ENCODE results near the gene ACOT4. TPM values are rescaled to one million over a fixed set of nuclear protein-coding genes. Genes with fewer than 3 reads are reported as not detected.

The ACOT4 gene
- total RNA-seq, 2 donors from 2014 or later: 0.52 to 0.63 TPM

DNA sequence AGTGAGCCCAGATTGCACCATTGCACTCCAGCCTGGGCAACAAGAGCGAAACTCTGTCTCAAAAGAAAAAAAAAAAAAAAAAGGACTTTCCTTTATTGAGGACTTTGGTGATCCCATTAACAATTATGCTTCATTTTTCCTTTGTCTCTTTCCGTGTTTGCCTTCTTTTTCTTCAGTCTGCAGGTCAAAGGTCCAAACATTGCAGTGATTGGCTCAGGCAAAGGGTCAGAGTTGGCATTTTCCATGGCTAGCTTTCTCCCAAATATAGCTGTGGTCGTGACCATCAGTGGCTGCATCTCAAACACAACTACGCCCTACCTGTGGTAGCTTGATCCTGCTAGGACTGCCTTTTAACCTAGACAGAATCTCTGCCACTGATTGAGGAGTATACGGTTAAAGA lies 46.2 kb downstream of the ACOT4 start:
- TF ChIP-seq, protein P1, sequence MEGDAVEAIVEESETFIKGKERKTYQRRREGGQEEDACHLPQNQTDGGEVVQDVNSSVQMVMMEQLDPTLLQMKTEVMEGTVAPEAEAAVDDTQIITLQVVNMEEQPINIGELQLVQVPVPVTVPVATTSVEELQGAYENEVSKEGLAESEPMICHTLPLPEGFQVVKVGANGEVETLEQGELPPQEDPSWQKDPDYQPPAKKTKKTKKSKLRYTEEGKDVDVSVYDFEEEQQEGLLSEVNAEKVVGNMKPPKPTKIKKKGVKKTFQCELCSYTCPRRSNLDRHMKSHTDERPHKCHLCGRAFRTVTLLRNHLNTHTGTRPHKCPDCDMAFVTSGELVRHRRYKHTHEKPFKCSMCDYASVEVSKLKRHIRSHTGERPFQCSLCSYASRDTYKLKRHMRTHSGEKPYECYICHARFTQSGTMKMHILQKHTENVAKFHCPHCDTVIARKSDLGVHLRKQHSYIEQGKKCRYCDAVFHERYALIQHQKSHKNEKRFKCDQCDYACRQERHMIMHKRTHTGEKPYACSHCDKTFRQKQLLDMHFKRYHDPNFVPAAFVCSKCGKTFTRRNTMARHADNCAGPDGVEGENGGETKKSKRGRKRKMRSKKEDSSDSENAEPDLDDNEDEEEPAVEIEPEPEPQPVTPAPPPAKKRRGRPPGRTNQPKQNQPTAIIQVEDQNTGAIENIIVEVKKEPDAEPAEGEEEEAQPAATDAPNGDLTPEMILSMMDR (IDR thresholded peaks at IDR 0.05): no peak

DNA sequence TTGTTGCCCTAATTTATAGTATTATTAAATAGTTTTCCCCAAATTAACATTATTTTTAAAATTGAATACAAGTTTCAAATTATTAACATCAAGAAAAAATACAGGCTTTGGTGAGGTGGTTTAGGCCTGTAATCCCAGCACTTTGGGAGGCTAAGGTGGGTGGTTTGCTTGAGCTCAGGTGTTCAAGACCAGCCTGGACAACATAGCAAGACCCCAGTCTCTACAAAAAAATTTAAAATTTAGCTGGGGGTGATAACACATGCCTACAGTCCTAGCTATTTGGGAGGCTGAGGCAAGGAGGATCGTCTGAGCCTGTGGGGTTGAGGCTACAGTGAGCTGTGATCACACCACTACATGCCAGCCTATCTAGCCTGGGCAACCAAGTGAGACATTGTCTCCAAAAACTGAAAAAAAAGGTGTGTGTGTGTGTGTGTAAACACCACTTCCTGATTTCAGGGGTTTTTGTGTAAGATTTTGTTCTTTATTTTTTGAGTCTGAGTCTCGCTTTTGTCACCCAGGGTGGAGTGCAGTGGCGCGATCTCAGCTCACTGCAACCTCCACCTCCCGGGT lies 49.2 kb downstream of the ACOT4 start:
- TF ChIP-seq, protein P1 (IDR thresholded peaks at IDR 0.05): no peak
- Histone ChIP-seq H3K36me3 (no peaks in the 10 kb centered on the region), H3K27me3 (no peaks in the 10 kb centered on the region), H3K27ac (no peak overlapping the region), H3K4me3 (no peak overlapping the region), H3K4me1 (peaks cover 0 to 7% of the 10 kb centered on the region in 2 donors), H3K9me3 (no peaks in the 10 kb centered on the region)
- DNase-seq (ENCODE audit: low spot score): no peak

More for the DNA sequence above, 46.2 kb downstream of the ACOT4 start:
- Histone ChIP-seq H3K27me3 (no peaks in the 10 kb centered on the region), H3K4me3 (no peak overlapping the region), H3K4me1 (peaks cover 0 to 12% of the 10 kb centered on the region in 2 donors), H3K36me3 (no peaks in the 10 kb centered on the region), H3K9me3 (no peaks in the 10 kb centered on the region), H3K27ac (no peak overlapping the region)
- no peak for DNase-seq (ENCODE audit: low spot score)

DNA sequence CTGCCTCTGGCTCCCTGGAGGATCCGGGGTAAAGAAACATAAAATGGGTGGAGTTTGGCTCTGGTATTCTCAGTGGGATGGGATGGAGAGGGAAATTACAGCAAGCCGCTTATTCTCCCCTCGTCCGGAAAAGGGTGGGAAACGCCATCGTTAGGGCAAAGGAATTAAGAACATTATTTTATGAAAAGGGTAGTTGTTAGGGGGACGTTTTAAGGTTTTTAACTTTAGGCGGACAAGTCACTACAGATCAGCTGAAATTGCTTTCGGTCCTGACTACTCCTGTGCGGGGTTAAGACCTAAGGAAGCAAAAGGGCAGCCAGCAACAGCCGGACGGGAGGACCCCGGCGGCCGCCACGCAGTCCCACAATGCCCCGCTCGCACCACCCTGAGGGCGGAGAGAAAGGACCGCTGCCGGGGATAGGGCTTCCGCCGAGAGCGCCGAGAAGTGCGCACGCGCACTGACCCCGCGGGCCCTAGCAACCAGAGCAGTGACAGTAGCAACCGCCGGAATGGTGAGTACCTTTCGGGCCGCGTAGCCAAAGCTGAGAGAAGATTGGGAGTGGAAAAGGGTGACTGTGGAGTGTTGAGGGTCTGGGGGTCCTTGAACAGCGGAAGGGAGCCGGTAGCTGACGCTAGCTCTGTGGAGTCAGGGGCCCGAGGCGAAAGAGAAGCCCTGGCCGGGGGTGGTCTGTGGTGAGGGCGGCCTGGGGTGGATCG lies 53.0 kb downstream of the ACOT4 start, which contains the start of gene DNAL1:
Gene DNAL1, plus strand, starts transcription at position 456 of the 717 bp plus-strand sequence. Its CDS starts 54 bp downstream, at position 510.
- TF ChIP-seq, protein P1 (IDR thresholded peaks at IDR 0.05): no peak
- Histone ChIP-seq H3K27ac (peak within 1 kb of the TSS; percentile 82 to 88), H3K27me3 (no peaks in the 10 kb centered on the region), H3K36me3 (no peaks in the 10 kb centered on the region), H3K9me3 (no peaks in the 10 kb centered on the region), H3K4me1 (peaks cover 0 to 7% of the 10 kb centered on the region in 2 donors), H3K4me3 (peak within 1 kb of the TSS; percentile 65 to 73)
- peak; percentile 92 for DNase-seq (ENCODE audit: low spot score)

DNA sequence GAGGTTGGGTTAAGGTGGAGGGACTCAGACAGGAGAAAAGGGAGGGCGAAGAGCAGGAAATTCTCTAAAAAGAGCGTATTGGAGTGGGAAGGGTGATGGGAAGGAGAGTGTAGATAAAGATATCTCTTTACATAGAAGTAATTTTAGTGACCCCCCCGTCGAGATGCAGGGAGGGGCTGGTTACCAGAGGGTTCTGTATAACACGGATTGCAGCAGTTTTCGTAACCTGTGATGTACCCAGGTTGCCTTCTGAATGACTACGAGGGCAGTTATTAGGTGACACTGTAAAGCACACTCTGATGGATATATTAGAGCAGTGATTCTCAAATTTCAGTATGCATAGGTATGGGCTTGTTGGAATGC lies 53.6 kb downstream of the ACOT4 start:
- Histone ChIP-seq H3K36me3 (no peaks in the 10 kb centered on the region), H3K27me3 (no peaks in the 10 kb centered on the region), H3K9me3 (no peaks in the 10 kb centered on the region), H3K4me1 (peaks cover 0 to 7% of the 10 kb centered on the region in 2 donors), H3K27ac (peak overlapping the region; percentile 82 to 88), H3K4me3 (peak overlapping the region; percentile 65 to 73)
- DNase-seq (ENCODE audit: low spot score): no peak
- TF ChIP-seq, protein P1 (IDR thresholded peaks at IDR 0.05): no peak

Other genes with a start within 250 kb of the ACOT4 start
- gene NUMB, start 133.3 kb upstream of the ACOT4 start, total RNA-seq: 10 to 100 TPM; 24.6 to 31.9 TPM
- gene RIOX1, start 100.9 kb upstream of the ACOT4 start, total RNA-seq: 10 to 100 TPM; 14.0 to 15.6 TPM
- 10 to 100 TPM; 13.6 to 19.8 TPM for gene ACOT1, start 54.7 kb upstream of the ACOT4 start, total RNA-seq
- gene HEATR4, start 32.9 kb upstream of the ACOT4 start, total RNA-seq: under 1 TPM in 1 of 2 donors, not detected in 1; 0.24 TPM
- 100 to 1,000 TPM; 119 to 154 TPM for gene ACOT2, start 22.7 kb upstream of the ACOT4 start, total RNA-seq
- not detected for gene ACOT6, start 20.6 kb downstream of the ACOT4 start, total RNA-seq
- gene DNAL1, start 53.1 kb downstream of the ACOT4 start, total RNA-seq: 1 to 10 TPM; 5.7 to 7.8 TPM
- 10 to 100 TPM; 17.1 to 18.3 TPM for gene PNMA1, start 122.5 kb downstream of the ACOT4 start, total RNA-seq